Liver (tissue), 9 donors: ENCODE data around the gene CSTF3. TPM values are rescaled to one million over a fixed set of nuclear protein-coding genes. Genes with fewer than 3 reads are reported as not detected.

Experiments
- DNase-seq: peaks from one replicate; pipeline ENCODE4 v3.0.0-alpha.2; 2017; ENCODE audit warnings: low spot score
- H3K27ac ChIP-seq, 2 donors: one replicate each; pipeline ENCODE4 v1.7.0; 2013; ENCODE audit warnings: inconsistent platforms in 2 of 2, low read length in 2 of 2, control low read depth in 1 of 2, low read depth in 1 of 2, mild to moderate bottlenecking in 1 of 2
- H3K27me3 ChIP-seq, 4 donors: one replicate each; pipeline versions ENCODE4 v1.6.1 to v1.7.0; 2013; ENCODE audit warnings: low read length in 3 of 4, inconsistent platforms in 1 of 4, mild to moderate bottlenecking in 1 of 4, moderate library complexity in 1 of 4; ENCODE audit not compliant: control insufficient read depth in 4 of 4, insufficient read depth in 4 of 4
- H3K36me3 ChIP-seq, 4 donors: one replicate each; pipeline versions ENCODE4 v1.6.1 to v1.7.0; 2013; ENCODE audit warnings: low read length in 3 of 4, mild to moderate bottlenecking in 3 of 4, low read depth in 1 of 4, moderate library complexity in 1 of 4; ENCODE audit not compliant: control insufficient read depth in 4 of 4, insufficient read depth in 3 of 4
- H3K4me1 ChIP-seq, 4 donors: one replicate each; pipeline versions ENCODE4 v1.6.1 to v1.7.0; 2013; ENCODE audit warnings: low read length in 3 of 4, mild to moderate bottlenecking in 3 of 4, moderate library complexity in 1 of 4; ENCODE audit not compliant: control insufficient read depth in 4 of 4, insufficient read depth in 4 of 4
- H3K4me3 ChIP-seq, 3 donors: one replicate each; pipeline versions ENCODE4 v1.6.1 to v1.7.0; 2013; ENCODE audit warnings: low read length in 3 of 3, control low read depth in 1 of 3, low read depth in 1 of 3, mild to moderate bottlenecking in 1 of 3
- H3K9ac ChIP-seq, 2 donors: one replicate each; pipeline ENCODE4 v1.7.0; 2013; ENCODE audit warnings: low read length in 2 of 2, mild to moderate bottlenecking in 2 of 2, moderate library complexity in 2 of 2, control low read depth in 1 of 2, low read depth in 1 of 2
- H3K9me3 ChIP-seq, 4 donors: one replicate each; pipeline versions ENCODE4 v1.6.1 to v1.7.0; 2013; ENCODE audit warnings: low read length in 3 of 4; ENCODE audit not compliant: control insufficient read depth in 4 of 4
- ATF3 ChIP-seq: IDR thresholded peaks from 2 replicates; pipeline ENCODE4 v1.6.1; 2016; ENCODE audit warnings: antibody characterized with exemption
- CTCF ChIP-seq: fragments of 150-350 bp; IDR thresholded peaks from 2 replicates; pipeline ENCODE4 v1.5.1; 2017; ENCODE audit warnings: improper control_type of control experiment, low read depth, low read length; ENCODE audit not compliant: missing input control
- EGR1 ChIP-seq, 2 donors: IDR thresholded peaks; 2 replicates each; pipeline ENCODE4 v1.6.1; 2016 to 2018; ENCODE audit warnings: antibody characterized with exemption in 2 of 2, low read depth in 2 of 2
- FOXA1 ChIP-seq: IDR thresholded peaks from 2 replicates; pipeline ENCODE4 v1.6.1; 2016; ENCODE audit warnings: antibody characterized with exemption
- FOXA2 ChIP-seq: IDR thresholded peaks from 2 replicates; pipeline ENCODE4 v1.6.1; 2016; ENCODE audit warnings: antibody characterized with exemption
- GABPA ChIP-seq, 2 donors: IDR thresholded peaks in 1 of 2; conservative IDR thresholded peaks in 1 of 2; 2 replicates each; pipeline ENCODE4 v1.6.1; 2016; ENCODE audit warnings: antibody characterized with exemption in 2 of 2, mild to moderate bottlenecking in 1 of 2, moderate library complexity in 1 of 2
- HNF4A ChIP-seq, 2 donors: conservative IDR thresholded peaks; 2 replicates each; pipeline ENCODE4 v1.6.1; 2016; ENCODE audit warnings: antibody characterized with exemption in 2 of 2, mild to moderate bottlenecking in 2 of 2
- HNF4G ChIP-seq: IDR thresholded peaks from 2 replicates; pipeline ENCODE4 v1.6.1; 2016; ENCODE audit warnings: antibody characterized with exemption
- JUND ChIP-seq, 2 donors: IDR thresholded peaks; 2 replicates each; pipeline ENCODE4 v1.6.1; 2016; ENCODE audit warnings: antibody characterized with exemption in 2 of 2
- MAX ChIP-seq: IDR thresholded peaks from 2 replicates; pipeline ENCODE4 v1.6.1; 2016; ENCODE audit warnings: antibody characterized with exemption
- NR2F2 ChIP-seq: IDR thresholded peaks from 2 replicates; pipeline ENCODE4 v1.6.1; 2016; ENCODE audit warnings: antibody characterized with exemption
- RAD21 ChIP-seq, 2 donors: IDR thresholded peaks; 2 replicates each; pipeline ENCODE4 v1.6.1; 2016; ENCODE audit warnings: antibody characterized with exemption in 2 of 2, mild to moderate bottlenecking in 2 of 2
- RXRA ChIP-seq, 2 donors: IDR thresholded peaks; 2 replicates each; pipeline ENCODE4 v1.6.1; 2017 to 2018; ENCODE audit warnings: antibody characterized with exemption in 2 of 2, mild to moderate bottlenecking in 1 of 2
- SP1 ChIP-seq: IDR thresholded peaks from 2 replicates; pipeline ENCODE4 v1.6.1; 2018; ENCODE audit warnings: antibody characterized with exemption, mild to moderate bottlenecking
- TAF1 ChIP-seq: conservative IDR thresholded peaks from 2 replicates; pipeline ENCODE4 v1.6.1; 2016; ENCODE audit warnings: antibody characterized with exemption, mild to moderate bottlenecking
- YY1 ChIP-seq: IDR thresholded peaks from 2 replicates; pipeline ENCODE4 v1.6.1; 2016; ENCODE audit warnings: antibody characterized with exemption, mild to moderate bottlenecking
- ZBTB33 ChIP-seq: IDR thresholded peaks from 2 replicates; pipeline ENCODE4 v1.6.1; 2016; ENCODE audit warnings: antibody characterized with exemption
- WGBS: extraction: QIAGEN DNeasy Blood & Tissue Kit; methylation state at CpG from one replicate; pipeline ENCODE4 v1.1.7; 2013; 5-methylcytosine and 5-hydroxymethylcytosine counted together
- polyA plus RNA-seq, 2 donors: library from polyadenylated mRNA; stranded (reverse) in 1 of 2; unstranded in 1 of 2; fragments of 200-250 nt in 1 of 2; fragments of >200 nt in 1 of 2; fragmentation: Nextera tagmentation in 1 of 2; extraction: Ambion mirVana in 1 of 2; gene quantifications; one replicate each; pipeline versions ENCODE4 v1.2.1 to v1.2.3, GENCODE V29; 2013 to 2015
- total RNA-seq, 2 donors: library from RNA; depleted of rRNA; stranded (reverse); fragments of >200 nt; gene quantifications; one replicate each; pipeline ENCODE4 v1.2.3, GENCODE V29; 2014
- donor health status: healthy.
- donor health status: healthy.
- donor health status: healthy.
- donor health status: healthy.
- donor health status: healthy.

CSTF3 gene
- total and polyA plus RNA-seq, 4 donors: 7.9 to 20.8 (median 12.3) TPM

GRCh38 chr11:33185756-33186155 is 24.5 kb upstream of the CSTF3 start:
- DNase-seq: no peak
- Histone ChIP-seq H3K27me3 (no peaks in the 10 kb centered on the region), H3K9ac (no peak overlapping the region), H3K36me3 (no peaks in the 10 kb centered on the region), H3K4me1 (no peaks in the 10 kb centered on the region), H3K27ac (no peak overlapping the region), H3K4me3 (no peak overlapping the region), H3K9me3 (no peaks in the 10 kb centered on the region)
- WGBS: 95% methylated on average over 1 of the region's 1 CpG
- TF ChIP-seq RAD21 (IDR thresholded peaks at IDR 0.05) (no peak), FOXA1 (no peak), SP1 (no peak), TAF1 (no peak), ATF3 (no peak), HNF4A (conservative IDR thresholded peaks at IDR 0.05) (no peak), FOXA2 (no peak), RXRA (IDR thresholded peaks at IDR 0.05) (no peak), NR2F2 (no peak), MAX (no peak), CTCF (no peak), ZBTB33 (no peak)

- Histone ChIP-seq H3K27me3 (no peaks in the 10 kb centered on the region), H3K4me1 (no peaks in the 10 kb centered on the region), H3K9me3 (no peaks in the 10 kb centered on the region), H3K27ac (no peak overlapping the region), H3K36me3 (no peaks in the 10 kb centered on the region), H3K9ac (no peak overlapping the region), H3K4me3 (no peak overlapping the region)
- TF ChIP-seq HNF4G: no peak
- no peak for DNase-seq
- WGBS: 22% methylated on average over 3 of the region's 3 CpGs
Observed at GRCh38 chr11:33182246-33182878, 21.1 kb upstream of the CSTF3 start.

GRCh38 chr11:33179348-33179803 is 18.1 kb upstream of the CSTF3 start:
- no peaks in the 10 kb centered on the region for H3K27me3 ChIP-seq
- H3K27ac ChIP-seq: no peak overlapping the region
- H3K4me1 ChIP-seq: no peaks in the 10 kb centered on the region
- no peaks in the 10 kb centered on the region for H3K36me3 ChIP-seq
- no peak overlapping the region for H3K4me3 ChIP-seq
- no peak for DNase-seq
- H3K9ac ChIP-seq: no peak overlapping the region
- H3K9me3 ChIP-seq: no peaks in the 10 kb centered on the region
- WGBS: 76% methylated on average over 3 of the region's 3 CpGs
- TF ChIP-seq FOXA2 (no peak), FOXA1 (no peak), HNF4A (conservative IDR thresholded peaks at IDR 0.05) (no peak), ATF3 (no peak), HNF4G (no peak), RAD21 (IDR thresholded peaks at IDR 0.05) (no peak), JUND (IDR thresholded peaks at IDR 0.05) (no peak), GABPA (IDR thresholded peaks at IDR 0.05 in 1 of 2, conservative IDR thresholded peaks at IDR 0.05 in 1 of 2) (no peak), EGR1 (IDR thresholded peaks at IDR 0.05; ENCODE audit: low read depth in 2 of 2) (no peak), CTCF (no peak), MAX (no peak), YY1 (no peak)
